Amygdala (tissue), 56 donors: Measurements from ENCODE around the gene NSRP1.
"Not testable (repeated sequence)": the region's sequence is repeated elsewhere in the genome, so short reads cannot be mapped to it uniquely, and the experiment has no call there.

Source experiments
- DNase-seq, 56 donors: peaks; one replicate each; lab custom pipeline; 2025; lab: John Stamatoyannopoulos, UW

NSRP1 gene, protein sequence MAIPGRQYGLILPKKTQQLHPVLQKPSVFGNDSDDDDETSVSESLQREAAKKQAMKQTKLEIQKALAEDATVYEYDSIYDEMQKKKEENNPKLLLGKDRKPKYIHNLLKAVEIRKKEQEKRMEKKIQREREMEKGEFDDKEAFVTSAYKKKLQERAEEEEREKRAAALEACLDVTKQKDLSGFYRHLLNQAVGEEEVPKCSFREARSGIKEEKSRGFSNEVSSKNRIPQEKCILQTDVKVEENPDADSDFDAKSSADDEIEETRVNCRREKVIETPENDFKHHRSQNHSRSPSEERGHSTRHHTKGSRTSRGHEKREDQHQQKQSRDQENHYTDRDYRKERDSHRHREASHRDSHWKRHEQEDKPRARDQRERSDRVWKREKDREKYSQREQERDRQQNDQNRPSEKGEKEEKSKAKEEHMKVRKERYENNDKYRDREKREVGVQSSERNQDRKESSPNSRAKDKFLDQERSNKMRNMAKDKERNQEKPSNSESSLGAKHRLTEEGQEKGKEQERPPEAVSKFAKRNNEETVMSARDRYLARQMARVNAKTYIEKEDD

GRCh38 chr17:30116661-30117551, at the start of gene NSRP1:
Gene NSRP1, plus strand, starts transcription at chr17:30116816. Its CDS starts 28 bp downstream, at chr17:30116844.
- peak in 55 of 56 donors; percentile 33 to 95 (median 82) for DNase-seq

DNA sequence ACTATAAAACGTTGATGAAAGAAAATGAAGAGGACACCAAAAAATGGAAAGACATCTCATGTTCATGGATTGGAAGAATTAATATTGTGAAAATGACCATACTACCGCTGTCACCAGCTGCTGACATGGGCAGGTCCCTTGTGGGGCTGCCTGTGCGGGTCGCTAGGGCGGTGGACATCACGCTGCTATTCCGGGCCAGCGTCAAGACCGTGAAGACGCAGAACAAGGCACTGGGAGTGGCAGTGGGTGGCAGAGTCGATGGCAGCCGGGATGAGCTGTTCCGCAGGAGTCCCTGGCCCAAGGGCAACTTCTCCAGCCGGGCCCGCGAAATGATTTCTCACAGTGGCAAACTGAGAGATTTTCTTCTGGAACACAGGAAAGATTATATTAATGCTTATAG, 48.2 kb upstream of the NSRP1 start:
- no peak for DNase-seq

DNA sequence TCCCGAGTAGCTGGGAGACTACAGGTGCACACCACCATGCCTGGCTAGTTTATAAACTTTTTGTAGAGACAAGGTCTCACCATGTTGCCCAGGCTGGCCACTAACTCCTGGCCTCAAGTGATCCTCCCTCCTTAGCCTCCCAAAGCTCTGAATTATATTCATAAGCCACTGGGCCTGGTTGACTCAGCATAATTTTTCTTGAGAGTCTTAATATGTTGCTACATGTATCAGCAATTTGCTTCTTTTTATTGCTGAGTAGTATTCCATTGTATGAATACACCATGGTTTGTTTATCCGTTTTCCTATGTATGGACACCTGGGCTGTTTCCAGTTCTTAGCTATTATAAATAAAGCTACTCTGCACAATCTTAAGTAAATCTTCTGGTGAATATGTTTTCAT, 42.4 kb upstream of the NSRP1 start:
- DNase-seq: no peak

DNA sequence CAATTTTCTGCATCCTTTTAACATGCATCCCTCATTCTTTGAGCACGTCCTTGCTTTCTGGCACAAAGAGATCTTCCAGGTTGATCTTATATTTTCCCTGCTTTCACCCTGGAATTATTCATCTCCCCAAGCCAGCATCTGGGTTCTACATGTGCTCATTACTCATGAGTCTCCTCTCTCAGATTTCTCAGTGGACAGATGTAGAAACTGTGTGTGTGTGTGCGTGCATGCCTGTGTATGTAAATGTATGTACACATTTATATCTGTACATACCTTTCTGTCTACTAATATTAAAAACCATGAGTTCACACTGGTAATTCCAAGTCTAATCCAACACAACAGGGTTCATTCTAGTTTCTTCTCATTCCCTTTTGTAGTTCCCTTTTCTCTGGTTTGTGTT, 41.9 kb upstream of the NSRP1 start:
- DNase-seq: no peak

GRCh38 chr17:30082773-30083172, 33.8 kb upstream of the NSRP1 start:
- DNase-seq: no peak

- DNase-seq: no peak
These were observed 31.8 kb upstream of the NSRP1 start for GRCh38 chr17:30084788-30085187.

DNA sequence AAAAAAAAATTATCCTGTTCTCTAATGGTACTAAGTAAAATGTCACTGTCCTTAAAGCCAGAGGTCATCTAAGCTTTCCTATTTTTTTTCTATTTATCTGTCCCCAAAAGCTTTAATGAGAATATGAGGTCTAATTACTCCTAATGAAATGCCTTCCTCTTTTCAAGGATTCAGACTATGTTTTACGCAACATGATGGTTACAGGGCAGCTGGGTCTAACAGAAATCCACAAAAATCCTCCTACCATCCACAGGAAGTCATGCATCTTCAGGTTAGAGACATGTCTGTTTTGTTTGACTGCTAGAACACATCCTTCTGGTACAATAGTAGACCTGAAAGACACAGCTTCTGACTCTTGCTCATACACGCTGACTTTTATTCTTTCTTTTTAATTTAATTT, 29.7 kb upstream of the NSRP1 start:
- no peak for DNase-seq

DNA sequence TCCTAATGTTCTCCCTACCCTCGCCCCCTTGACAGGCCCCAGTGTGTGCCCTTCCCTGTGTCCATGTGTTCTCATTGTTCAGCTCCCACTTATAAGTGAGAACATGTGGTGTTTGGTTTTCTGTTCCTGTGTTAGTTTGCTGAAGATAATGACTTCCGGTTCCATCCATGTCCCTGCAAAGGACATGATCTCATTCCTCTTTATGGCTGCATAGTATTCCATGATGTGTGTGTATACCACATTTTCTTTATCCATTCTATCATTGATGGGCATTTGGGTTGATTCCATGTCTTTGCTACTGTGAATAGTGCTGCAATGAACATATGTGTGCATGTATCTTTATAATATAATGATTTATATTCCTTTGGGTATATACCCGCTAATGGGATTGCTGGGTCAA, 29.2 kb upstream of the NSRP1 start:
- DNase-seq: not testable (repeated sequence)

DNA sequence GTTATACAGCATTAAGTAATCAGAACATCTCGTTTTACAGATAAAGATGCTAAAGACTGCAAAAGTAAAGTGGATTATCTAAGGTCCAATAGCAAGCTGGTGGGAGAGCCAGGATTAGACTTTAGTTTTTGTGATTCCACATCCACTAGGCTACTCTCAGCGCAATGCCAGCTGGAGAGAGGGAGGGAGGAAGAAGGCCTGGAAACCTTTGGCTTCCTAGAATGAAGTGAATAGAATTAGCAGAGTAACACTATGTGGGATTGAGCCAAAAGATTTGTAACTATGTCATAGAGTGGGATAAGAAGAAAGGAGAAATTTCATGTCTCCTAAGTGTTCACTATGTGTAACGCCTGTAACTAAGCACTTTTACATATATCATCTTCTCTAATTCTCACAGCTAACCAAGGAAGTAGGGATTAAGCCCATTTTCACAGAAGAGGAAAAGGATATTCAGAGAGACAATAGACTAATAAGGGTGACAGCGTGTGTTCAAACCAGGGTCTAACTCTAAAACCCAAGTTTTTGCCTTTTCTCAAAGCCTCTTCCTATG, 25.4 kb upstream of the NSRP1 start:
- no peak for DNase-seq

DNA sequence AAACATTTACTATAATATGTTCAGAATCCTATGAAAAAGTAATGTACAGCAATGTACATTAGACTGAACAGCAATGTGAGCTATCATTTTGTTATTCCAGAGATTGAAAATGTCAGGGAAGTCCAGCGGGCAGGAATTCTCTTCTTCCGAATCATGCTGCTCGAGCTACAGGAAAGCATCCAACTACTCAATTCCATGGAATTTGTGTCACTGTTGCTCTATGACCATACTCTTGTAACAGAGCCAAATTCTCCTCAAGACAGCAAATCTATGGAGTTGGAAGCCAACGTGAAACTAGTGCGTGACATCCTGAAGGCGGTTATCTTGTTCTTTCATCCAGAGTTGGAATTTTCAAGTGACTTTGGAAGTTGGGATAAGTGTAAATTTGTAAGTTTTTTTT, 24.8 kb upstream of the NSRP1 start:
- no peak for DNase-seq

DNA sequence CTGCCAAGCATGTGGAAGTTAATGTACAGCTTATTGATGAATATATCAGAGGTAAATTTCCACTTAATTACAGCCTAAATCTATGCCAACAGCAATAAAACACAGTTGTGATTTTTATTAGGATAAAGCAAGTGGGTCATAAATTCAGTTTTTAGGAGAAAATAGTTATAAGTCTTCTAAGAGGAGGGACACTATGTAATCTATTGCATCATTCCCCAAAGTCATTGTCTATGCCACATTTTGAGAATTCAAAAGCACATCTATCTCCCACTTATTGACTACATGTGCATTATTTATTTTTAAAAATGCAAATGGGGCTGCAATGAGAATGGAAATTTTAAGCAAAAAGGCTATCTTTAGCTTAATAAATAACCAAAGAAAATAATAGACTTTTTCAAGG, 23.7 kb upstream of the NSRP1 start:
- no peak for DNase-seq

DNA sequence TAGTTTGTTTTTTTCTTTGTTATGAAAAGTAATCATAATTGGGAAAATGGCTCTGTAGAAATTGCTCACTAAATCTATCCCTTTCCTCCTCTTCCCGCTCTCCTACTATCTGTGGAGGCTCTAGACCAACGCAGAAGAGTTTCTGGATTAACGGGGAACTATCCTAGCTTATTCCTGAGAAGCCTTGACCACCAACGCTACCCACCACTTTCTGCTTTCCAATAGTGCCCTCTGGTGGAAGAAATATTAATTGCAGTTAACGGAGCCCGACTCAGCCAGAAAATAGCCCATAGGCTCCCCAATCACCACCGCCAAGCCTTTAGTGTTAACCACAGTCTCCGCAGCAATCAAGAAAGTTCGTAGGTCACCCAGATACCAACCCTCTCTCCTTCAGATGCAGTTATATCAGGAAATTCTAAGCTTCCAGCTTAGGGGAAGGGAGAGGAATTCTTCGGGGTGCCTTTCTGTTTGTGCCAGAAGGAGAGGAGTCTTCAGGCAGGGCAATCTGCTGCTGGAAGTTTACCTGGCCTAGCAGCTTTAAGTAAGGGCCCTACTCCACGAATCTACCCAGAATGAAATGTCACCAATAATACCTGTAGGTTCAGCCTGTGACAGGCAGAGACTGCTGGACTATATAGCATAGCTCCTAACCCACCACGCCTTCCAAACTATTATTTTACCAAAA, 23.0 kb upstream of the NSRP1 start:
- DNase-seq: peak in 34 of 56 donors; percentile 1 to 70 (median 10)

DNA sequence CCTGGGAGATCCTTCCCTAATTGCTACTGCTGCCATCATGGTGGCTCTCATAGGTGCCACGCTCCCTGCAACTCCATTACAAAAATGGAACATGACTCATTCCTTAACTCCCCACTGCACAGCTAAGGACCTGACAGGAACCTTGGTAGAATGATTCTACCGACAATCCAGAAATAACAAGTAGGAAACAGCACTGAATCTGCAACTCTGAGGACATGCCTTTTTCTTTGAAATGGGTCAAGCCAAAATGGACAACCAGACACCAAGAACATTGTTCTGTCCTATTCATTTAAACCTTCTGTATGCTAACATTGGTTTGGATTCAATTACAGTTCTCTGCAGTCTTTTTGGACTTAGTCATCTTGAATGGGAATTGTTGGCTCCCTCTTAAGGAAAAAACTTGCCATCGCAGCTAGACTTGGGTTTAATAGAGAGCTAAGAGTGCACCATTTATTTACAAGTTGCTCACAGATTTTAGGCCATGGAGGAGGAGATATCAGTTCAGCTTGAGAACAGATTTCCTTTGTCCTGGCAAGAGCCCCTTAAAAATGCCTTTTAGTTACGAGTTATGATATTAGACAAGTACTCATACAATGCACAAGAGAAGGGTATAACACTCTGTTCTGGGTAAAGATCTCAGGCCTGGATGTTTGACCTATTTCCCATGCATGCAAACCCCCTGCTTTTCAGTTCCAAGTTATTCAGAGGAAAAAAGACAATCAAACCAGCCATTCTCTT, 20.9 kb upstream of the NSRP1 start:
- peak in 1 of 56 donors; percentile 3 for DNase-seq

- DNase-seq: no peak
These were observed 14.8 kb upstream of the NSRP1 start for GRCh38 chr17:30101686-30102390.

DNA sequence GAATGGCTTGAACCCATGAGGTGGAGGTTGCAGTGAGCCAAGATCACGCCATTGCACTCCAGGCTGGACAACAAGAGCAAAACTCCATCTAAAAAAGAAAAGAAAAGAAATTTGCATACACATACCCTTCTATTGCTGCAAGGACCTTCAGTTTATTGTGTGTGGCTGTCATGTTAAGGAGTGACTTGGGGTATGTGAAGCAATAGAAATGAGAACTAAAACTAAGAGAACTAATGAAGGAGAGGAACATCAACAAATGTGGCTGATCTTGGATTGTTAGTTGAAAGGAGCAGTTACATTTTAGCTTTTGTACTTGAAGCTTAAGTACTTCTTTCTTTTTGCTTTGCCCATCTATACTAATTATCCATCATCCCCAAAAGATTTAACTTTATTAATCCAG, 12.7 kb upstream of the NSRP1 start:
- DNase-seq: no peak

DNA sequence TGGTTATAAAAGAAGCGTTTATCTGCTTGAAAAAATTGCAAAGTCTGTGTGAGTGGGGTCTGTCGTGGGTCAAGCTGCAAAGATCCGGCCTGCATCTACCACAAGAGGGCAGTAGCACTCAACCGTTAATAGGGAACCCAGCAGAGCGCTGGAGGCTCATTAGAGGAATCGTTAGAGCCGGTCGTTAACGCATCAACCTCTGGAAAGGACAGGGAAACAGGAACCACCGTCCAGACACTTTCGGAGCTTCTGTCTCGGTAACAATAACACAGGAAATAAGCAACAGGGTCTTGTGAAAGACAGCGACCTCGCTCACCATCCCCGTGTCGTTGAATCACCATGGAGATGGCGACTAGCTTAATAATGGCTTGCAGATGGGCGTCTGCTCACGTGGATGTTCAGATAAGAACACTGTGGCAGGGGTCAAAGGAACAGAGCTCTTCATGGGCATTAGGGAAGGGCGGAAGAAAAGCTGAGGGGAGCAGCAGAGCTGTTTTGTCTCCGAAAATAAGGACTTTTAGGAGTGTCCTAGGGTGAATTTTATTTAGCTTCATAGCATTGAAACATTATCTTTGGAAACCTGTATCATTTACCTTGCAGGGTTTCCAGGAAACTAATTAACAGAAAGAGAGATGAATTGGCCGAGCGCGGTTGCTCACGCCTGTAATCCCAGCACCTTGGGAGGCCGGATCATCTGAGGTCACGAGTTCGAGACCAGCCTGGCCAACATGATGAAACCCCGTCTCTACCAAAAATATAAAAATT, 11.9 kb upstream of the NSRP1 start:
- DNase-seq: peak in 53 of 56 donors; percentile 9 to 87 (median 56)

DNA sequence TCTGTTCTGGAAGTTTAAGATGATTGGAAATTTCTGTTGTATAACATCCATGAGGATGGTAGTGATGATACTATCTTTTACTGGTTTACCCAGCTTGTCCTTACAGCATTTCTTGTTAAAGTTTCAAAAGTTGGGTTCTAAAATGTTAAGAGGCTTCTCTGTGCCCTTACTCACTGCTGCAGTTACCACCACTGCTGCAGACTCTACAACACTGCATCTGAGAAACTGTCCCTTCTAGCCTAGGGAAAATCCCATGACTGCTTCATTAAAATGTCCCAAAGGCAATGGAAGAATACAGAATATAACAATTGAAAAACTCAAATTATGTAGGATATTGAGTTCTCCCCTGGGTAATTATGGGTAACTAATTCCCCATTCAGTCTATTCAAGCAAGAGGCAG, 3.8 kb upstream of the NSRP1 start:
- no peak for DNase-seq

DNA sequence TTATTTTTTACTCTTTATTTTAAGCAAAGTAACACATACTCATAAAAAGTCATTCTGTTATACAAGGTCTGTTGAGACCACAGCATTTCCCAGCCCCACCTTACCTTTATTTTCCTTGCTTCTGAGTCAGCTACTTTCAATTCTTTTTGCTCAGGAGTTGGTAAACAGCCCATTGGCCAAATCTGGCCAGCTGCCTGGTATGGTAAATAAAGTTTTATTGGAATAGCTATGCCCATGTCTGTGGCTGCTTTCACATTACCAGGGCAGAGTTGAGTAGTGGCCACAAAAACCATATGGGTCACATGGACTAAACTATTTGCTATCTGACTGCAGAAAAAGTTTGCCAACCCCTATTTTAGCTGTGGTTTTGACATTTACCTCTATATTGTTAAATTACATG, 3.4 kb upstream of the NSRP1 start:
- DNase-seq: no peak
